VCaP (cell line): ENCODE measurements around the gene PPP2R3B.

Experiments used
- H3K27ac ChIP-seq: fragments of 450-650 bp; 2 replicates; pipeline ENCODE4 v1.5.1; 2017
- CTCF ChIP-seq: fragments of 450-650 bp; conservative IDR thresholded peaks from 2 replicates; pipeline ENCODE4 v1.5.1; 2017; ENCODE audit warnings: mild to moderate bottlenecking, moderate library complexity

Gene PPP2R3B

GRCh38 chrX:292900-293897 is 93.5 kb downstream of the PPP2R3B start:
- TF ChIP-seq CTCF = no peak
- H3K27ac ChIP-seq = no peak overlapping the region

GRCh38 chrX:291411-291901 is 95.3 kb downstream of the PPP2R3B start:
- no peak for TF ChIP-seq CTCF

GRCh38 chrX:290476-291166 is 96.1 kb downstream of the PPP2R3B start:
- TF ChIP-seq CTCF = no peak
- H3K27ac ChIP-seq = no peak overlapping the region

More at GRCh38 chrX:291411-291901, 95.3 kb downstream of the PPP2R3B start:
- H3K27ac ChIP-seq = no peak overlapping the region

- no peak for TF ChIP-seq CTCF
- no peak overlapping the region for H3K27ac ChIP-seq
These were observed 98.1 kb downstream of the PPP2R3B start for GRCh38 chrX:288561-288991.

- H3K27ac ChIP-seq = no peak overlapping the region
- TF ChIP-seq CTCF = no peak
These were observed 99.0 kb downstream of the PPP2R3B start for GRCh38 chrX:287670-288069.

- no peak overlapping the region for H3K27ac ChIP-seq
- TF ChIP-seq CTCF = no peak
These were observed 101.5 kb downstream of the PPP2R3B start for GRCh38 chrX:285076-285677.
